Tibial artery (tissue), 4 donors: Measurements from ENCODE around the gene NCKAP5.

ENCODE experiments used
- DNase-seq, 2 donors: peaks; one replicate each; pipeline ENCODE4 v3.0.0-alpha.2; 2019
- H3K27ac ChIP-seq, 2 donors: fragments of 200-600 bp; sonication (generic) in 1 of 2; 1 replicate in 1 of 2; 2 replicates in 1 of 2; pipeline ENCODE4 v1.5.1; 2018 to 2019; ENCODE audit warnings: mild to moderate bottlenecking in 1 of 2
- H3K27me3 ChIP-seq, 2 donors: fragments of 200-600 bp; sonication (generic) in 1 of 2; one replicate each; pipeline versions ENCODE4 v1.5.1 to v1.6.0; 2016 to 2019
- H3K36me3 ChIP-seq, 3 donors: fragments of 200-600 bp; sonication (generic) in 2 of 3; one replicate each; pipeline ENCODE4 v1.5.1; 2016 to 2019; ENCODE audit warnings: mild to moderate bottlenecking in 2 of 3
- H3K4me1 ChIP-seq, 4 donors: fragments of 200-600 bp; sonication (generic) in 2 of 4; 1 replicate in 3 of 4; 2 replicates in 1 of 4; pipeline ENCODE4 v1.5.1; 2016 to 2019
- H3K4me3 ChIP-seq, 2 donors: fragments of 200-600 bp; sonication (generic) in 1 of 2; 1 replicate in 1 of 2; 2 replicates in 1 of 2; pipeline ENCODE4 v1.5.1; 2018 to 2019; ENCODE audit warnings: mild to moderate bottlenecking in 2 of 2
- H3K9me3 ChIP-seq, 3 donors: fragments of 200-600 bp; sonication (generic) in 1 of 3; one replicate each; pipeline ENCODE4 v1.5.1; 2016 to 2019
- CTCF ChIP-seq, 2 experiments: fragments of 200-600 bp in 1 of 2; fragments of 450-650 bp in 1 of 2; IDR thresholded peaks; one replicate each; pipeline ENCODE4 v1.5.1; 2017 to 2019; ENCODE audit warnings: antibody characterized with exemption in 2 of 2, mild to moderate bottlenecking in 1 of 2, moderate library complexity in 1 of 2
- intact Hi-C: fragments of 100-400 bp; cut with DNase I; formaldehyde crosslinking; loops from one replicate; pipeline ENCODE4 v1.15.0; 2023; ENCODE audit warnings: low total_unique reads

The NCKAP5 gene

DNA sequence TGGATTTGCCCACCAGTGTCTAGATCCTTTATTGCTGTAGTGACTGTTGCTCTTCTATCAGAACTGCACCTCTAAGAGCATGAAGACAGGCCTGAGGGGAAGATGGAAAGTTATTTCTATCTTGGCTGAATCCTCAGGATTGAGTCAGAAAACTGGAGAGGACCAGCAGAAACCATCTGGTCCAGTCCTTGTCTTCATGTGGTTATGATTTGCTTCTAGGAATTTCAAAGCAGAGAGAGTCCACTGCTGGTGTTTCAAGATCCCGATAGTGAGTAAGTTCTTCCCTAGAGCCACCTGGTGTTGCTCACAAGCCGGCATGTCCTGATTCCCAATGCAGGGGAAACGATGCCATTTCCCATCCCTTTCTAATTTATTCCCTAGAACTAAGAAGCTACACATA lies 84.2 kb downstream of the NCKAP5 start:
- Histone ChIP-seq H3K36me3 (no peaks in the 10 kb centered on the region), H3K27ac (no peak overlapping the region), H3K9me3 (no peaks in the 10 kb centered on the region), H3K27me3 (no peaks in the 10 kb centered on the region), H3K4me1 (no peaks in the 10 kb centered on the region), H3K4me3 (no peak overlapping the region)
- intact Hi-C loops = no loop called here
- DNase-seq = no peak
- no peak for TF ChIP-seq CTCF (IDR thresholded peaks at IDR 0.05)

DNA sequence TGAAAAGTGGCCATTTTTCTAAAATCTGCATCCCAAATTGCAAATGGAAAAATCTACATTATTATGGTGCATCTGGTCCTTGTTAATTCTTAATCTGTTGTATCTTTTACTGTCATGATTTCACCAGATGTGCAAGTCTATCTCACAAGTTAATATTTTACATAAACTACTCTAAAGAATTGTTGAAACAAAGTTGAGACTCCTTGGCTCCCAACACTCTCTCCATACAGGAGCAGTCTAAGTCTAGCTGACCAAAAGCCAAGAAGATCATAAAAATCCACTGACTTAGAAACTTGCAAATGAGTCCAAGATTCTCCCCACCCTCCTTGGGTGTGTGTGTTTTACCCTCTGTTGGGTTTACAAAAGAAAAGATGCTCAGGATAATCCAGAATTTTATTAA lies 85.1 kb downstream of the NCKAP5 start:
- no peaks in the 10 kb centered on the region for H3K36me3 ChIP-seq
- H3K27me3 ChIP-seq = no peaks in the 10 kb centered on the region
- intact Hi-C loops = no loop called here
- no peak for DNase-seq
- no peaks in the 10 kb centered on the region for H3K9me3 ChIP-seq
- H3K4me1 ChIP-seq = no peaks in the 10 kb centered on the region
- H3K27ac ChIP-seq = no peak overlapping the region
- TF ChIP-seq CTCF (IDR thresholded peaks at IDR 0.05) = no peak
- no peak overlapping the region for H3K4me3 ChIP-seq

- DNase-seq = no peak
- Histone ChIP-seq H3K4me1 (no peaks in the 10 kb centered on the region), H3K27me3 (no peaks in the 10 kb centered on the region), H3K27ac (no peak overlapping the region), H3K9me3 (no peaks in the 10 kb centered on the region), H3K4me3 (no peak overlapping the region), H3K36me3 (no peaks in the 10 kb centered on the region)
- intact Hi-C loops = no loop called here
- TF ChIP-seq CTCF (IDR thresholded peaks at IDR 0.05) = no peak
Observed at GRCh38 chr2:133480707-133481429, 87.4 kb downstream of the NCKAP5 start.

- intact Hi-C loops = no loop called here
- no peak for TF ChIP-seq CTCF (IDR thresholded peaks at IDR 0.05)
- no peak for DNase-seq
- Histone ChIP-seq H3K4me1 (no peaks in the 10 kb centered on the region), H3K27ac (no peak overlapping the region), H3K27me3 (no peaks in the 10 kb centered on the region), H3K9me3 (no peaks in the 10 kb centered on the region), H3K4me3 (no peak overlapping the region), H3K36me3 (no peaks in the 10 kb centered on the region)
Observed at GRCh38 chr2:133477616-133477990, 90.7 kb downstream of the NCKAP5 start.

GRCh38 chr2:133476931-133477615 lies 91.2 kb downstream of the NCKAP5 start:
- DNase-seq = no peak
- intact Hi-C loops = no loop called here
- Histone ChIP-seq H3K9me3 (no peaks in the 10 kb centered on the region), H3K36me3 (no peaks in the 10 kb centered on the region), H3K4me3 (no peak overlapping the region), H3K27me3 (no peaks in the 10 kb centered on the region), H3K4me1 (no peaks in the 10 kb centered on the region), H3K27ac (no peak overlapping the region)
- no peak for TF ChIP-seq CTCF (IDR thresholded peaks at IDR 0.05)
